ENCODE data around the gene BNIP5.

Gene BNIP5

GRCh38 chr6:36320475-36320874 is 16.2 kb downstream of the BNIP5 start:
- no peak for DNase-seq

GRCh38 chr6:36319821-36320220 is 16.9 kb downstream of the BNIP5 start:
- no peak for DNase-seq

- DNase-seq = no peak
Measured at GRCh38 chr6:36319436-36319762, 17.3 kb downstream of the BNIP5 start.

GRCh38 chr6:36318690-36319435 is 17.8 kb downstream of the BNIP5 start:
- DNase-seq = no peak

- DNase-seq = no peak
Measured at GRCh38 chr6:36317623-36318022, 19.1 kb downstream of the BNIP5 start.

GRCh38 chr6:36315921-36316320 is 20.8 kb downstream of the BNIP5 start:
- DNase-seq = no peak

- DNase-seq = no peak
Measured at GRCh38 chr6:36314221-36315014, 22.3 kb downstream of the BNIP5 start.

GRCh38 chr6:36313649-36313936 is 23.1 kb downstream of the BNIP5 start:
- DNase-seq = no peak

- no peak for DNase-seq
Measured at GRCh38 chr6:36312854-36313648, 23.6 kb downstream of the BNIP5 start.

- DNase-seq = no peak
Measured at GRCh38 chr6:36309900-36310299, 26.8 kb downstream of the BNIP5 start.

- DNase-seq = no peak
Measured at GRCh38 chr6:36309203-36309602, 27.5 kb downstream of the BNIP5 start.

- DNase-seq = no peak
Measured at GRCh38 chr6:36308514-36308913, 28.2 kb downstream of the BNIP5 start.

- no peak for DNase-seq
Measured at GRCh38 chr6:36306375-36306774, 30.3 kb downstream of the BNIP5 start.

- no peak for DNase-seq
Measured at GRCh38 chr6:36305885-36306284, 30.8 kb downstream of the BNIP5 start.

GRCh38 chr6:36302227-36302976 is 34.3 kb downstream of the BNIP5 start:
- peak; percentile 96 for DNase-seq

- DNase-seq = no peak
Measured at GRCh38 chr6:36301781-36302180, 34.9 kb downstream of the BNIP5 start.

- no peak for DNase-seq
Measured at GRCh38 chr6:36301085-36301658, 35.5 kb downstream of the BNIP5 start.

- no peak for DNase-seq
Measured at GRCh38 chr6:36298027-36298426, 38.7 kb downstream of the BNIP5 start.

GRCh38 chr6:36297511-36297910 is 39.2 kb downstream of the BNIP5 start:
- no peak for DNase-seq

- DNase-seq = no peak
Measured at GRCh38 chr6:36297051-36297450, 39.6 kb downstream of the BNIP5 start.

GRCh38 chr6:36296240-36296639 is 40.4 kb downstream of the BNIP5 start:
- DNase-seq = no peak

- no peak for DNase-seq
Measured at GRCh38 chr6:36292170-36292569, 44.5 kb downstream of the BNIP5 start.

Data from activated effector memory CD4-positive, alpha-beta T cell treated with anti-CD3 and anti-CD28 coated beads, Interleukin-2, amount 50 U/mL, for 16 hours (primary cell).